H1 (cell line): ENCODE data around the gene DDX31.

Experiments
- CEBPB ChIP-seq: IDR thresholded peaks from 2 replicates; pipeline ENCODE4 v1.6.1; 2012; ENCODE audit warnings: low read depth, low read length
- CHD1 ChIP-seq: IDR thresholded peaks from 2 replicates; pipeline ENCODE4 v1.6.1; 2012; ENCODE audit warnings: low read depth, low read length, improper control_type of control experiment
- EP300 ChIP-seq, 2 experiments: IDR thresholded peaks; 1 replicate in 1 of 2; 2 replicates in 1 of 2; pipeline ENCODE4 v1.6.1; 2011 to 2012; ENCODE audit warnings: low read depth in 2 of 2, low read length in 2 of 2, mild to moderate bottlenecking in 2 of 2, borderline replicate concordance in 1 of 2, inconsistent platforms in 1 of 2, moderate library complexity in 1 of 2
- EZH2 ChIP-seq: fragments of 200-600 bp; sonication (generic); IDR thresholded peaks from 2 replicates; pipeline ENCODE4 v1.7.1; 2012; ENCODE audit warnings: low read depth, mild to moderate bottlenecking, moderate library complexity, low read length, inconsistent platforms; ENCODE audit not compliant: severe bottlenecking
- FOSL1 ChIP-seq: IDR thresholded peaks from 2 replicates; pipeline ENCODE4 v1.6.1; 2011; ENCODE audit warnings: mild to moderate bottlenecking, low read depth, low read length, moderate library complexity; ENCODE audit not compliant: insufficient read depth
- GABPA ChIP-seq: IDR thresholded peaks from 2 replicates; pipeline ENCODE4 v1.6.1; 2011; ENCODE audit warnings: mild to moderate bottlenecking, low read length, moderate library complexity, borderline replicate concordance; ENCODE audit not compliant: insufficient read depth
- JUN ChIP-seq: IDR thresholded peaks from 2 replicates; pipeline ENCODE4 v1.6.1; 2011; ENCODE audit warnings: low read depth, mild to moderate bottlenecking, improper control_type of control experiment, low read length
- JUND ChIP-seq: IDR thresholded peaks from 2 replicates; pipeline ENCODE4 v1.6.1; 2011; ENCODE audit warnings: mild to moderate bottlenecking, improper control_type of control experiment, low read length
- POLR2AphosphoS5 ChIP-seq: IDR thresholded peaks from 2 replicates; pipeline ENCODE4 v1.6.1; 2011; ENCODE audit warnings: low read depth, low read length
- SIRT6 ChIP-seq: IDR thresholded peaks from one replicate; pipeline ENCODE4 v1.7.1; 2012; ENCODE audit warnings: low read length, inconsistent platforms
- SRF ChIP-seq: IDR thresholded peaks from 2 replicates; pipeline ENCODE4 v1.6.1; 2011; ENCODE audit warnings: mild to moderate bottlenecking, low read depth, low read length, moderate library complexity
- TAF1 ChIP-seq: IDR thresholded peaks from 2 replicates; pipeline ENCODE4 v1.6.1; 2011; ENCODE audit warnings: mild to moderate bottlenecking, low read depth, low read length
- TEAD4 ChIP-seq: IDR thresholded peaks from 2 replicates; pipeline ENCODE4 v1.6.1; 2012; ENCODE audit warnings: low read depth, low read length, inconsistent platforms, mixed read lengths
- TF ChIP-seq, protein P1 (sequence below), 3 experiments: IDR thresholded peaks; 1 replicate in 2 of 3; 2 replicates in 1 of 3; pipeline versions ENCODE4 v1.5.1 to v1.6.1; 2011; ENCODE audit warnings: low read length in 3 of 3, mild to moderate bottlenecking in 3 of 3, inconsistent platforms in 2 of 3, low read depth in 1 of 3, moderate library complexity in 1 of 3; ENCODE audit not compliant: insufficient read depth in 1 of 3; ENCODE audit errors: control extremely low read depth in 1 of 3

- TF ChIP-seq TAF1 (no peak), CEBPB (no peak), JUN (no peak), TEAD4 (no peak), EP300 (IDR thresholded peaks at IDR 0.05; ENCODE audit: borderline replicate concordance in 1 of 2, low read depth in 2 of 2, low read length in 2 of 2) (no peak), SRF (no peak), POLR2AphosphoS5 (no peak), EZH2 (no peak), FOSL1 (no peak), SIRT6 (no peak), JUND (no peak), CHD1 (no peak), GABPA (no peak)
- TF ChIP-seq, protein P1, sequence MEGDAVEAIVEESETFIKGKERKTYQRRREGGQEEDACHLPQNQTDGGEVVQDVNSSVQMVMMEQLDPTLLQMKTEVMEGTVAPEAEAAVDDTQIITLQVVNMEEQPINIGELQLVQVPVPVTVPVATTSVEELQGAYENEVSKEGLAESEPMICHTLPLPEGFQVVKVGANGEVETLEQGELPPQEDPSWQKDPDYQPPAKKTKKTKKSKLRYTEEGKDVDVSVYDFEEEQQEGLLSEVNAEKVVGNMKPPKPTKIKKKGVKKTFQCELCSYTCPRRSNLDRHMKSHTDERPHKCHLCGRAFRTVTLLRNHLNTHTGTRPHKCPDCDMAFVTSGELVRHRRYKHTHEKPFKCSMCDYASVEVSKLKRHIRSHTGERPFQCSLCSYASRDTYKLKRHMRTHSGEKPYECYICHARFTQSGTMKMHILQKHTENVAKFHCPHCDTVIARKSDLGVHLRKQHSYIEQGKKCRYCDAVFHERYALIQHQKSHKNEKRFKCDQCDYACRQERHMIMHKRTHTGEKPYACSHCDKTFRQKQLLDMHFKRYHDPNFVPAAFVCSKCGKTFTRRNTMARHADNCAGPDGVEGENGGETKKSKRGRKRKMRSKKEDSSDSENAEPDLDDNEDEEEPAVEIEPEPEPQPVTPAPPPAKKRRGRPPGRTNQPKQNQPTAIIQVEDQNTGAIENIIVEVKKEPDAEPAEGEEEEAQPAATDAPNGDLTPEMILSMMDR (IDR thresholded peaks at IDR 0.05; ENCODE audit: control extremely low read depth in 1 of 3, insufficient read depth in 1 of 3, low read depth in 1 of 3, low read length in 3 of 3): no peak
Observed at GRCh38 chr9:132690696-132691095, 20.9 kb upstream of the DDX31 start.
